Transverse colon (tissue), 3 donors: ENCODE data around the gene PPCDC.

ENCODE experiments used
- POLR2A ChIP-seq: fragments of 450-650 bp; IDR thresholded peaks from one replicate; pipeline ENCODE4 v1.6.1; 2016; ENCODE audit warnings: antibody characterized with exemption, mild to moderate bottlenecking, moderate library complexity
- POLR2AphosphoS5 ChIP-seq, 3 donors: sonication (generic); formaldehyde crosslinking; IDR thresholded peaks; one replicate each; pipeline ENCODE4 v1.6.1; 2016; ENCODE audit warnings: antibody characterized with exemption in 3 of 3

- TF ChIP-seq POLR2A (no peak), POLR2AphosphoS5 (IDR thresholded peaks at IDR 0.05) (no peak)
These were observed 47.2 kb upstream of the PPCDC start for GRCh38 chr15:74976159-74976558.
